ENCODE results near the gene UCK1. TPM values are rescaled to one million over a fixed set of nuclear protein-coding genes. Genes with fewer than 3 reads are reported as not detected.

The UCK1 gene
- total and polyA plus RNA-seq, 10 of the 15 experiments (the other 5 are each of a cell fraction or from before 2014, with no cell fraction given), result 0.31 to 27.0 (median 18.7) TPM

- no peaks in the 10 kb centered on the region for H3K79me2 ChIP-seq (ENCODE audit: control insufficient read depth, insufficient read depth, low read length)
- no peak for TF ChIP-seq CHD2 (IDR thresholded peaks at IDR 0.05; ENCODE audit: borderline replicate concordance, low read depth, low read length)
- TF ChIP-seq CBX3 (IDR thresholded peaks at IDR 0.05; ENCODE audit: borderline replicate concordance, low read depth), result no peak
- no peak for TF ChIP-seq RBBP5 (conservative IDR thresholded peaks at IDR 0.05)
- TF ChIP-seq SRF (IDR thresholded peaks at IDR 0.05; ENCODE audit: low read depth in 2 of 2, low read length in 2 of 2), result no peak
- TF ChIP-seq, protein P1, sequence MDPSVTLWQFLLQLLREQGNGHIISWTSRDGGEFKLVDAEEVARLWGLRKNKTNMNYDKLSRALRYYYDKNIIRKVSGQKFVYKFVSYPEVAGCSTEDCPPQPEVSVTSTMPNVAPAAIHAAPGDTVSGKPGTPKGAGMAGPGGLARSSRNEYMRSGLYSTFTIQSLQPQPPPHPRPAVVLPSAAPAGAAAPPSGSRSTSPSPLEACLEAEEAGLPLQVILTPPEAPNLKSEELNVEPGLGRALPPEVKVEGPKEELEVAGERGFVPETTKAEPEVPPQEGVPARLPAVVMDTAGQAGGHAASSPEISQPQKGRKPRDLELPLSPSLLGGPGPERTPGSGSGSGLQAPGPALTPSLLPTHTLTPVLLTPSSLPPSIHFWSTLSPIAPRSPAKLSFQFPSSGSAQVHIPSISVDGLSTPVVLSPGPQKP (IDR thresholded peaks at IDR 0.05; ENCODE audit: low read depth, low read length), result no peak
- no peak for TF ChIP-seq SUPT20H (IDR thresholded peaks at IDR 0.05; ENCODE audit: borderline replicate concordance, control insufficient read depth, low read depth, low read length)
- TF ChIP-seq RUNX3 (IDR thresholded peaks at IDR 0.05; ENCODE audit: low read length), result no peak
- TF ChIP-seq, protein P2, sequence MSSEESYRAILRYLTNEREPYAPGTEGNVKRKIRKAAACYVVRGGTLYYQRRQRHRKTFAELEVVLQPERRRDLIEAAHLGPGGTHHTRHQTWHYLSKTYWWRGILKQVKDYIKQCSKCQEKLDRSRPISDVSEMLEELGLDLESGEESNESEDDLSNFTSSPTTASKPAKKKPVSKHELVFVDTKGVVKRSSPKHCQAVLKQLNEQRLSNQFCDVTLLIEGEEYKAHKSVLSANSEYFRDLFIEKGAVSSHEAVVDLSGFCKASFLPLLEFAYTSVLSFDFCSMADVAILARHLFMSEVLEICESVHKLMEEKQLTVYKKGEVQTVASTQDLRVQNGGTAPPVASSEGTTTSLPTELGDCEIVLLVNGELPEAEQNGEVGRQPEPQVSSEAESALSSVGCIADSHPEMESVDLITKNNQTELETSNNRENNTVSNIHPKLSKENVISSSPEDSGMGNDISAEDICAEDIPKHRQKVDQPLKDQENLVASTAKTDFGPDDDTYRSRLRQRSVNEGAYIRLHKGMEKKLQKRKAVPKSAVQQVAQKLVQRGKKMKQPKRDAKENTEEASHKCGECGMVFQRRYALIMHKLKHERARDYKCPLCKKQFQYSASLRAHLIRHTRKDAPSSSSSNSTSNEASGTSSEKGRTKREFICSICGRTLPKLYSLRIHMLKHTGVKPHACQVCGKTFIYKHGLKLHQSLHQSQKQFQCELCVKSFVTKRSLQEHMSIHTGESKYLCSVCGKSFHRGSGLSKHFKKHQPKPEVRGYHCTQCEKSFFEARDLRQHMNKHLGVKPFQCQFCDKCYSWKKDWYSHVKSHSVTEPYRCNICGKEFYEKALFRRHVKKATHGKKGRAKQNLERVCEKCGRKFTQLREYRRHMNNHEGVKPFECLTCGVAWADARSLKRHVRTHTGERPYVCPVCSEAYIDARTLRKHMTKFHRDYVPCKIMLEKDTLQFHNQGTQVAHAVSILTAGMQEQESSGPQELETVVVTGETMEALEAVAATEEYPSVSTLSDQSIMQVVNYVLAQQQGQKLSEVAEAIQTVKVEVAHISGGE (CRISPR knock-in tag; IDR thresholded peaks at IDR 0.05), result no peak
- no peak for TF ChIP-seq EZH2 (IDR thresholded peaks at IDR 0.05; ENCODE audit: borderline replicate concordance, control insufficient read depth, low read depth, low read length)
- no peak for TF ChIP-seq FOXK2 (IDR thresholded peaks at IDR 0.05)
- SMC1A ChIA-PET (ENCODE audit: uncharacterized antibody, unreplicated experiment), result no interaction called here
- no TSS peak for BruUV-seq (replicated peaks)
- H3K4me3 ChIP-seq, result no peak overlapping the region
- intact Hi-C loops (cut with micrococcal nuclease; ENCODE audit: unreplicated experiment) (no loop called here), in situ Hi-C loops (cut with MboI) (no loop called here)
- no peak overlapping the region for H3K27ac ChIP-seq (ENCODE audit: control insufficient read depth, insufficient read depth)
- no peak overlapping the region for H3K4me2 ChIP-seq (ENCODE audit: control insufficient read depth, insufficient read depth)
- DNase-seq (ENCODE audit: low read depth, low spot score), result no peak
- POLR2A ChIA-PET, result no interaction called here
- H3K9ac ChIP-seq (ENCODE audit: control insufficient read depth, insufficient read depth, low read length), result no peak overlapping the region
- RAD21 ChIA-PET (ENCODE audit: unreplicated experiment), result no interaction called here
- no peaks in the 10 kb centered on the region for H3K27me3 ChIP-seq (replicated peaks in 1 of 2; ENCODE audit: control insufficient read depth in 2 of 2, insufficient read depth in 2 of 2, low read length in 1 of 2)
- no peak for ATAC-seq
- no peak for FAIRE-seq
- CTCF ChIA-PET, result no interaction called here
- H3K36me3 ChIP-seq (ENCODE audit: control insufficient read depth in 2 of 2, insufficient read depth in 2 of 2, low read length in 1 of 2), result no peaks in the 10 kb centered on the region; a peak in 2 of 4 replicates
- no peak overlapping the region for H2AFZ ChIP-seq (ENCODE audit: control insufficient read depth, low read depth, low read length)
- no peaks in the 10 kb centered on the region for H4K20me1 ChIP-seq (ENCODE audit: control insufficient read depth, insufficient read depth)
- H3K4me1 ChIP-seq (ENCODE audit: control insufficient read depth, insufficient read depth, low read length), result no peaks in the 10 kb centered on the region
- H3K9me3 ChIP-seq (replicated peaks; ENCODE audit: control insufficient read depth, insufficient read depth, low read length), result no peaks in the 10 kb centered on the region; the same call in 2 of the 3 replicates
- 81% methylated on average over 5 of the region's 5 CpGs for WGBS (ENCODE audit: insufficient coverage, insufficient replicate concordance, low lambda C conversion rate, missing lambda C conversion rate)
Measured at GRCh38 chr9:131565369-131565768, 34.3 kb upstream of the UCK1 start.
